HUDEP-2 (cell line): Measurements from ENCODE around the gene COL4A6.

Experiments used
- DNase-seq, 76 experiments: peaks; one replicate each; lab custom pipeline; 2025; ENCODE audit not compliant: unreplicated experiment in 76 of 76; lab: John Stamatoyannopoulos, UW

The COL4A6 gene

GRCh38 chrX:108114541-108114940 lies 323.7 kb downstream of the COL4A6 start:
- no peak for DNase-seq
